H9 (cell line): ENCODE measurements around the gene ROR1. TPM values are rescaled to one million over a fixed set of nuclear protein-coding genes. Genes with fewer than 3 reads are reported as not detected.

Experiments
- DNase-seq: peaks from one replicate; pipeline ENCODE4 v3.0.0-alpha.2; 2017
- H2AFZ ChIP-seq: one replicate; pipeline ENCODE4 v1.6.1; 2013; ENCODE audit warnings: mild to moderate bottlenecking, low read length, control low read depth, moderate library complexity
- H2AK5ac ChIP-seq: 2 replicates; pipeline ENCODE4 v1.6.1; 2013; ENCODE audit warnings: low read length, control low read depth, mixed read lengths; ENCODE audit not compliant: insufficient read length
- H2BK120ac ChIP-seq: one replicate; pipeline ENCODE4 v1.6.1; 2013; ENCODE audit warnings: low read depth, mild to moderate bottlenecking, low read length, control low read depth, inconsistent platforms; ENCODE audit not compliant: poor library complexity, severe bottlenecking
- H2BK12ac ChIP-seq: 2 replicates; pipeline ENCODE4 v1.6.1; 2013; ENCODE audit warnings: low read length, control low read depth, mixed read lengths, low read depth; ENCODE audit not compliant: insufficient read length
- H2BK15ac ChIP-seq: 2 replicates; pipeline ENCODE4 v1.6.1; 2013; ENCODE audit warnings: low read depth, low read length, control low read depth
- H2BK20ac ChIP-seq: one replicate; pipeline ENCODE4 v1.6.1; 2013; ENCODE audit warnings: low read depth, mild to moderate bottlenecking, low read length, control low read depth, inconsistent platforms; ENCODE audit not compliant: poor library complexity, severe bottlenecking
- H2BK5ac ChIP-seq: 2 replicates; pipeline ENCODE4 v1.6.1; 2013; ENCODE audit warnings: low read length, control low read depth, mixed read lengths; ENCODE audit not compliant: insufficient read length
- H3K14ac ChIP-seq: 2 replicates; pipeline ENCODE4 v1.6.1; 2013; ENCODE audit warnings: low read length, control low read depth; ENCODE audit not compliant: insufficient read depth
- H3K18ac ChIP-seq: 2 replicates; pipeline ENCODE4 v1.6.1; 2013; ENCODE audit warnings: low read depth, mild to moderate bottlenecking, mixed read lengths, low read length, control low read depth; ENCODE audit not compliant: insufficient read length
- H3K23ac ChIP-seq: 2 replicates; pipeline ENCODE4 v1.6.1; 2013; ENCODE audit warnings: low read length, control low read depth, mixed read lengths, low read depth; ENCODE audit not compliant: insufficient read length
- H3K23me2 ChIP-seq: 2 replicates; pipeline ENCODE4 v1.6.1; 2013; ENCODE audit warnings: low read depth, mild to moderate bottlenecking, mixed read lengths, low read length, control low read depth; ENCODE audit not compliant: insufficient read length, poor library complexity, severe bottlenecking
- H3K27ac ChIP-seq: 2 replicates; pipeline ENCODE4 v1.5.1; 2013; ENCODE audit warnings: low read length, control low read depth, mixed read lengths, low read depth; ENCODE audit not compliant: insufficient read length
- H3K27me3 ChIP-seq: 2 replicates; pipeline ENCODE4 v1.6.1; 2013; ENCODE audit warnings: low read length, control low read depth, inconsistent platforms; ENCODE audit not compliant: insufficient read depth
- H3K4ac ChIP-seq: 2 replicates; pipeline ENCODE4 v1.6.1; 2013; ENCODE audit warnings: low read depth, mild to moderate bottlenecking, control low read depth, inconsistent platforms, low read length, moderate library complexity
- H3K4me1 ChIP-seq: 2 replicates; pipeline ENCODE4 v1.6.1; 2013; ENCODE audit warnings: low read length, control low read depth, inconsistent platforms; ENCODE audit not compliant: insufficient read depth
- H3K4me2 ChIP-seq: 2 replicates; pipeline ENCODE4 v1.6.1; 2013; ENCODE audit warnings: low read length, control low read depth, mixed read lengths; ENCODE audit not compliant: insufficient read length, insufficient read depth
- H3K56ac ChIP-seq: 2 replicates; pipeline ENCODE4 v1.6.1; 2013; ENCODE audit warnings: low read depth, mild to moderate bottlenecking, mixed read lengths, low read length, control low read depth; ENCODE audit not compliant: insufficient read length
- H3K79me1 ChIP-seq: 2 replicates; pipeline ENCODE4 v1.6.1; 2013; ENCODE audit warnings: low read depth, mild to moderate bottlenecking, moderate library complexity, low read length, control low read depth, inconsistent platforms; ENCODE audit not compliant: insufficient read depth, poor library complexity, severe bottlenecking
- H3K79me2 ChIP-seq: 2 replicates; pipeline ENCODE4 v1.6.1; 2013; ENCODE audit warnings: low read length, control low read depth, inconsistent platforms; ENCODE audit not compliant: insufficient read depth
- H3K9ac ChIP-seq: 2 replicates; pipeline ENCODE4 v1.6.1; 2013; ENCODE audit warnings: low read length, control low read depth, mixed read lengths; ENCODE audit not compliant: insufficient read length; ENCODE audit errors: extremely low read depth
- H3K9me3 ChIP-seq: one replicate; pipeline ENCODE4 v1.6.1; 2013; ENCODE audit warnings: low read depth, low read length, inconsistent platforms; ENCODE audit not compliant: control insufficient read depth
- H3T11ph ChIP-seq: one replicate; pipeline ENCODE4 v1.6.1; 2013; ENCODE audit warnings: mild to moderate bottlenecking, low read length, control low read depth, inconsistent platforms
- H4K20me1 ChIP-seq: one replicate; pipeline ENCODE4 v1.6.1; 2013; ENCODE audit not compliant: control insufficient read depth, insufficient read length, insufficient read depth
- H4K5ac ChIP-seq: 2 replicates; pipeline ENCODE4 v1.6.1; 2013; ENCODE audit warnings: low read depth, mild to moderate bottlenecking, mixed read lengths, low read length, control low read depth; ENCODE audit not compliant: insufficient read length
- H4K8ac ChIP-seq: replicated peaks from 2 replicates; pipeline ENCODE4 v1.6.1; 2013; ENCODE audit warnings: low read length, control low read depth, mixed read lengths, low read depth; ENCODE audit not compliant: insufficient read length
- H4K91ac ChIP-seq: 2 replicates; pipeline ENCODE4 v1.6.1; 2013; ENCODE audit warnings: low read depth, mild to moderate bottlenecking, moderate library complexity, mixed read lengths, low read length, control low read depth; ENCODE audit not compliant: insufficient read length
- H3K27ac Mint-ChIP-seq, 3 experiments: 2 replicates in 2 of 3; 3 replicates in 1 of 3; pipeline ENCODE4 v1.8.0; 2020 to 2021; ENCODE audit warnings: mixed read lengths in 3 of 3, mild to moderate bottlenecking in 1 of 3, moderate library complexity in 1 of 3
- H3K27me3 Mint-ChIP-seq: 2 replicates; pipeline ENCODE4 v1.8.0; 2021; ENCODE audit warnings: low read depth, mild to moderate bottlenecking, moderate library complexity, mixed read lengths
- H3K36me3 Mint-ChIP-seq, 3 experiments: 2 replicates in 2 of 3; 3 replicates in 1 of 3; pipeline ENCODE4 v1.8.0; 2020 to 2021; ENCODE audit warnings: low read depth in 3 of 3, mixed read lengths in 3 of 3; ENCODE audit not compliant: insufficient read depth in 1 of 3
- H3K4me1 Mint-ChIP-seq, 2 experiments: 2 replicates each; pipeline ENCODE4 v1.8.0; 2020; ENCODE audit warnings: mixed read lengths in 2 of 2
- H3K4me3 Mint-ChIP-seq, 2 experiments: 2 replicates in 1 of 2; 3 replicates in 1 of 2; pipeline ENCODE4 v1.8.0; 2020 to 2021; ENCODE audit warnings: mild to moderate bottlenecking in 2 of 2, mixed read lengths in 2 of 2, moderate library complexity in 1 of 2
- H3K9me3 Mint-ChIP-seq, 2 experiments: 2 replicates in 1 of 2; 3 replicates in 1 of 2; pipeline ENCODE4 v1.8.0; 2020; ENCODE audit warnings: mild to moderate bottlenecking in 2 of 2, mixed read lengths in 2 of 2, moderate library complexity in 1 of 2
- WGBS: extraction: QIAGEN DNeasy Blood & Tissue Kit; methylation state at CpG from one replicate; pipeline ENCODE4 v1.1.7; 2013; ENCODE audit warnings: missing lambda C conversion rate, low lambda C conversion rate, mixed read lengths; ENCODE audit not compliant: insufficient read length; ENCODE audit errors: extremely low coverage; 5-methylcytosine and 5-hydroxymethylcytosine counted together
- total RNA-seq: library from RNA; stranded (reverse); gene quantifications from 2 replicates; pipeline ENCODE4 v1.2.1, GENCODE V29; 2021
- TF ChIP-seq, protein P1 (sequence below): fragments of 200-600 bp; sonication (generic); conservative IDR thresholded peaks from 3 replicates; pipeline ENCODE4 v1.8.0; 2021; ENCODE audit warnings: antibody characterized with exemption, mild to moderate bottlenecking

ROR1 gene
- total RNA-seq, 1 experiment from 2014 or later, result 75.9 TPM

DNA sequence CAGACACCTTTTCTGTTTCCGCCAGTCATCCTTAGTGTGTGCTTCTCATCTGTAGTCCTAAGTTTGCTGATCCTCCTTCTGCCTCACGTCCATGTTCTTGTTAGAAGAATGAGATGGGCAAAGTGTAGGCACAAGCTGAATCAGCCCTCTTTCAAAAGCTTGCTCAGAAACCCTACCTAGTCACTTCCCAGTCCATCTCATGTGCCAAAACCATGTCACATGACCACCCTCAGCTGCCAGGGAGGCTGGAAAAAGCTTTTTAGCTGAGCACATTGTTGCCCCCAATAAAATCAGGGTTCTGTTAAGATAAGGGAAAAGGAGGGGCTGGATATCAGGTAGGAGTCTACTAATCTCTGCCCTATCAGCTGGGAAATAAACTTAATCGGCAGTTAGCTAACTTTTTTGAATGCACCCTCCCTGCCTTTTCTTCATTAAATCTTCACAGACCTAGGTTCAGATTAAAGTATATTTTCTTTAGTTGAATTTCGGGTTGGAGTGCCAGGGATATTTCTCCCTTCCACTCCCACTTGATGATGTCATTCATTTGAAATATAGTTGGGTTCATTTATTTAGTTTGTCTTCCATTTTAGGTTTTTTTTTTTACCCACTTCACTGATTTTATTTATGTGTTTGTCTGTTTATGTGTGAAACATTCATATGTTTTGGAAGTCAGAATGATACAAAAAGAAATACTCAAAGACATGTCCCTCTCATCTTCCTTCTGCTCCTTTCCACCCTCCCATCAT, 129.2 kb downstream of the ROR1 start:
- H2AFZ ChIP-seq, result no peak overlapping the region
- H3K56ac ChIP-seq, result no peak overlapping the region
- Mint-ChIP-seq H3K4me3 (no peak overlapping the region), H3K9me3 (no peaks in the 10 kb centered on the region), H3K27me3 (no peaks in the 10 kb centered on the region), H3K4me1 (peaks cover 64 to 67% of the 10 kb centered on the region in 2 experiments), H3K36me3 (no peaks in the 10 kb centered on the region), H3K27ac (peak overlapping the region in 1 of 3 experiments; percentile 86; a peak in 3 of 7 replicates)
- no peak overlapping the region for H3K14ac ChIP-seq
- H3K4ac ChIP-seq, result no peak overlapping the region
- no peak overlapping the region for H4K91ac ChIP-seq
- no peak overlapping the region for H2BK20ac ChIP-seq
- H3K23ac ChIP-seq, result no peak overlapping the region
- no peak overlapping the region for H2BK12ac ChIP-seq
- H3K18ac ChIP-seq, result no peak overlapping the region
- no peak overlapping the region for H2BK120ac ChIP-seq
- no peak overlapping the region for H3K4me2 ChIP-seq
- H4K8ac ChIP-seq, result no peak overlapping the region
- H4K20me1 ChIP-seq, result no peaks in the 10 kb centered on the region
- no peak overlapping the region for H3K27ac ChIP-seq
- H3K79me2 ChIP-seq, result peaks cover 6% of the 10 kb centered on the region; the same call in 1 of the 2 replicates
- no peak overlapping the region for H3T11ph ChIP-seq
- no peaks in the 10 kb centered on the region for H3K79me1 ChIP-seq
- no peak overlapping the region for H3K9ac ChIP-seq
- no peaks in the 10 kb centered on the region for H3K23me2 ChIP-seq
- H3K27me3 ChIP-seq, result no peaks in the 10 kb centered on the region
- TF ChIP-seq, protein P1, sequence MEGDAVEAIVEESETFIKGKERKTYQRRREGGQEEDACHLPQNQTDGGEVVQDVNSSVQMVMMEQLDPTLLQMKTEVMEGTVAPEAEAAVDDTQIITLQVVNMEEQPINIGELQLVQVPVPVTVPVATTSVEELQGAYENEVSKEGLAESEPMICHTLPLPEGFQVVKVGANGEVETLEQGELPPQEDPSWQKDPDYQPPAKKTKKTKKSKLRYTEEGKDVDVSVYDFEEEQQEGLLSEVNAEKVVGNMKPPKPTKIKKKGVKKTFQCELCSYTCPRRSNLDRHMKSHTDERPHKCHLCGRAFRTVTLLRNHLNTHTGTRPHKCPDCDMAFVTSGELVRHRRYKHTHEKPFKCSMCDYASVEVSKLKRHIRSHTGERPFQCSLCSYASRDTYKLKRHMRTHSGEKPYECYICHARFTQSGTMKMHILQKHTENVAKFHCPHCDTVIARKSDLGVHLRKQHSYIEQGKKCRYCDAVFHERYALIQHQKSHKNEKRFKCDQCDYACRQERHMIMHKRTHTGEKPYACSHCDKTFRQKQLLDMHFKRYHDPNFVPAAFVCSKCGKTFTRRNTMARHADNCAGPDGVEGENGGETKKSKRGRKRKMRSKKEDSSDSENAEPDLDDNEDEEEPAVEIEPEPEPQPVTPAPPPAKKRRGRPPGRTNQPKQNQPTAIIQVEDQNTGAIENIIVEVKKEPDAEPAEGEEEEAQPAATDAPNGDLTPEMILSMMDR, result no peak
- WGBS, result no CpG with 5 or more reads among the region's 4 CpGs
- H3K4me1 ChIP-seq, result peaks cover 32% of the 10 kb centered on the region
- H4K5ac ChIP-seq, result no peak overlapping the region
- no peak overlapping the region for H2AK5ac ChIP-seq
- DNase-seq, result no peak
- no peak overlapping the region for H2BK5ac ChIP-seq
- no peaks in the 10 kb centered on the region for H3K9me3 ChIP-seq
- no peak overlapping the region for H2BK15ac ChIP-seq
